GM19240 (cell line): Measurements from ENCODE around the gene NR1H2.
"Not testable (repeated sequence)": the region's sequence is repeated elsewhere in the genome, so short reads cannot be mapped to it uniquely, and the experiment has no call there.

Experiments used
- DNase-seq: peaks from one replicate; pipeline ENCODE4 v3.0.0; 2011; ENCODE audit warnings: low spot score; ENCODE audit not compliant: insufficient read length

The NR1H2 gene

DNA sequence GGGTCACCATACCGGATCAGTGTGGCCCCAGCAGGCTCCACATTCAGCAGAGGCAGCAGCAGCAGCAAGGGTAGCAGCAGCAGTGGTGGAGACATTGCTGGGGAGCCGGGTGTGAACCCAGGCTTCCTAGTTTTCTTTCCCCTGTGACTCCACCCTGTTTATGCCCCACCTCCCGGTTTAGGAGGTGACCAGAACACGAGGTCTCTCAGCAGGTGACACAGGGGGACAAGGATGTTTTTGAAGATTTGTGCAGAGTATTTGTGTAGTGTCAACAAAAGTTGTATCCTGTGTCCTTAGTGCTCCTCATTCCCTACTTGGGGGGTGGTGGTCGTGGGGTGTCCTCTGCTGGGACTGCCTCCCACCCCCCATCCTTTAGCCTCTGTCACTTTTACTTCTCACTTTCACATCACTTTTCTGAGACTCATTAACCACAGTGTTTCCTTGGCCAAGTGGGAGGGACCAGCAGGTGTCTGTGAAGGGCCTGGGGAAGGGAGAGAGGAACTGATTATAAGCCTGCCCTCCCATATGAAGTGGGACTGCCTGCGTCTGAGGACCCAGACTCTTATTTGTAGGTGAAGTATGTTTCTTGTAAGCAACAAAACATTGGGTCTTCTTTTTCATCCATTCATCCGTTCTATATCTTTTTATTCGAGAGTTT lies 31.5 kb upstream of the NR1H2 start:
- DNase-seq, result no peak

- DNase-seq, result not testable (repeated sequence)
Measured at GRCh38 chr19:50347089-50347581, 29.1 kb upstream of the NR1H2 start.

DNA sequence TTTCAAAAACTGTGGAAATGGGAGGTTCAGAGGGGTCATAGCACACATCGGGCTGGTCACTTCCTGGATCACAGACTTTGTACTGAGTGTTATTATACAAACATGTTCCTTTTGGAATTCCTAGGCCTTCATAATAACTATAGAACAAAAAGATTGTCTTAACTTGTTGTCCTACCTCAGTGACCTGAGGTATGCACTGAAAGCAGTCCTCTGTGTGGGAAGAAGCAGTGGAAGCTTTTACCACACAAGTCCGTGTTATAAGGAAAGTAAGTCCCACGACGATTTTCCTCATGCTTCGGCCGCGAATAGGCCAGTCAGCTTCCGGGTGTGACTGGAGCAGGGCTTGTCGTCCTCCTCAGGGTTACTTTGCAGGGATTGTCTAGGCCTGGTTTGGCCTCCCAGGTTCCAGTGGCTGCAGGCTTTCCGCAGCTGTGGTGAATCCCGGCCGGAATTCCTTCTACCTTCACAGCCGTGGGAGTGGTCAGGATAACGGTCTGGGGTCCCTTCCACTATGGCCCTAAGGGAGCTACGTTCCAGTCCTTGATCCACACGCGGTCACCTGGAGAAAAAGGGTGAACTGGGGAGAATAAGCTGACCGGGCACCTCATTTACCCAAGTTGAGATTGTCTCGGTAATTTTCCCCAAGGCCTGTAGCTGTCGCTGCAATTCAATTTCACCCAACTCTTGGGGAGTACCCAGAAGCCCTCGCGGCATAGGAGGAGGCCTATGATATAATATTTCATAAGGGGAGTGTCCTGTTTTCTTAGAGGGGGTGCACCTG lies 26.8 kb upstream of the NR1H2 start:
- no peak for DNase-seq

DNA sequence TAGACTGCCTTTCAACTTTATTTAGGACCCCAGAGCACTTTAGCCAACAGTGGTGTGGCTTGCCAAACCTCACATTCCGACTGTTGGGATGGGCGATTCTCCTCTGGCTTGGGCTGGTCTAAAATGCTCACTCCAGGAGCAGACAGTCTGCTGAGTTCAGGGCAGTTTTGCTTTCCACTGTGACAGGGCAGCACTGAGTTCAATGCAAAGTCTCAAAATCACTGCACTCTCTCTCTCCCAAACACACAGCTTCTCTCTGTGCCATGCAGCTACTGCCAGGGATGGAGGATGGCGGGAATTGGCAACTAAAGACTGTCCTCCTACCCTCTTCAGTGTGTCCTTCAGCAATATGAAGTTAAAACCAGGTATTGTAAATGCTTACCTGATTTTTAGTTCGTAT lies 24.0 kb upstream of the NR1H2 start:
- DNase-seq, result no peak

DNA sequence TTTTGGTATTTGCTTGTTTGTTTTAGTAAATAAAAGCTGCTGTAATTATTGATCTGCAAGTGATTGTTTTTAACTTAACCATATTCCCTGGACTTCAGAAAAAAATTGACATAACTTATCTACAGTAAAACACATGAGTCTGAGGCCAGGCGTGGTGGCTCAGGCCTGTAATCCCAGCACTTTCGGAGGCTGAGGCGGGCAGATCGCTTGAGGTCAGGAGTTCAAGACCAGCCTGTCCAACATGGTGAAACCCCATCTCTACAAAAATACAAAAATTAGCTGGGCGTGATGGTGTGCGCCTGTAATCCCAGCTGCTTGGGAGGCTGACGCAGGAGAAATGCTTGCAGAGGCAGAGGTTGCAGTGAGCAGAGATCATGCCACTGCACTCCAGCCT lies 22.8 kb upstream of the NR1H2 start:
- DNase-seq, result not testable (repeated sequence)

GRCh38 chr19:50356691-50357177 lies 19.5 kb upstream of the NR1H2 start:
- DNase-seq, result no peak

DNA sequence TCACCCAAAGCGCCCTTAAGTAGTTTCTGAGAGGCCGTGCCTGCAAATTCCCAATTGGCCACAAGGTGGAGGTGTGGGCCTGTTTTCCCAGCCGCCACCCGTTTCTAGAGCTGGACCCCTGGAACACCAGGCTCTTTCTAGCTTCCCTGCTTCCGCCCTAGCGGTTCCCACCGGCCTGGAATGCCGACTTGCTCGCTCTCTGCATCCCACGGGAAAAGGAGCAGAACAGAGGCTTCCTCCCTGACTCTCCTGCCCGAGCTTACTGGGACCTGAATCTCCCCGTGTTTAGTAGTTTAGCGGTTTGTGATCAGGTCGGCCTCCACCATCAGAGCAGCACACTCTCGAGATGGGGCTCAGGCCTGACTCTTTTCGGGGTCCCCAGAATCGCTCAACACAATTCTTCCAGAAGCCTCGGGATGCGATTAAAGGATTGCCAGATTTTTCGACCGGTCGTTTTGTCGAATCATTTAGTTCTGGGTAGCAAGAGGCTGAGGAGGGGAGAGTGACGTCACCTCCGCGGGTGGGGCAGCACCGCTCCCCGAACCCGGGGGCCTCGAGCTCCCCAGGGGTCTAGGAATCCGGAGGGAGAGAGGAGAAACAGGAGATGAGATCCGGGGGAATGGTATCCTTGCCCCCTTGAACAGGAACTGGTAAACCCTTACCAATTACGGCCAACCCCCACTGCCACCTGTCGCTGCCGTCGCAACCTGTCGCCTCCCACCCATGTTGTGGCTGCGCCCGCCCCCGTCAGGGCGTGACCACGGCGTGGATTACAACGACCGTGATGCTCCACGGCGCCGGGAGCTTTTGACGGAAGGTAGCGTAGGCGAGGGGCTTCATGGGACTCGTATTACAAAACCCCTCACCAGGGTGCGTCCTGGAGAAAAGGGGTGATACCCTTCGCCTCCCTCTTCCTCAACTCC lies 18.8 kb upstream of the NR1H2 start:
- no peak for DNase-seq

DNA sequence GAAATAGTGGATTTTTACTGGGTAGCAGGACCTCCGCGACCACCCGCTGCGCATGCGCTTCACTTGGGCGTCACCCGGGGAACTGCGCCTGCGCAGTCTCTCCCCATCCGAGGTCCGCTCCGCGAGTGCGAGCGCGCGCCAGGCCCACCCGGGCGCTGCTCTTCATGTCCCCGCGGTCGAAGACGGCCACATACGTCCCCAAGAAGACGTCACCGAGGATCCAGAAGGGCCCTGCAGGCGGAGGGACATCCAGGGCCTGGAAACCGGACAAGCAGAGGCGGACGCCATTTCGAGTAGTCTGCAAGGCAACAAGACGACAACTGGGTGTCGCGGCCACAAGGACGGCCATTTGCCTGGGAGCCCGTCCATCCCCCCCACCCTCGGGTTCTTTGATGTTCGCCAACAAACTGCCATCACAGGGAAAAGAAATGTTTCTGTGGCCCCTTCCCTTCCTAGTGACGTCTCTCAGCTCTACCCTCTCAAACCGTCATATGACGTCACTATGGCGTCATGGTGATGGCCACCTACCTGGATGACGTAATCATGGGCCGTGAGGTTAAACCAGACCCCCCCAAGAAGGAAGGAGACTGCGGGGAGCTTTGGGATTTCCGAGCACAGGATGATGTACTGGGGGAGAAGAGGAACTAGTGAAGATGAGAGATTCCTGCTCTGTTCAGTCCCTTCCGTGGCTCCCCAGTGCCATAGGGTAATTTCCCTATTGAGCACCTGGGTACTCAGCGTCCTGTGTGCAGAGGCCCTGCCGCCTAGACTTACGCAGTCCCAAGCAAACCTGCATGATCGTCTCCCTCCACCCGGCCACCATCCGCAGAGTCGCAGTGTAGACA lies 17.6 kb upstream of the NR1H2 start:
- no peak for DNase-seq

DNA sequence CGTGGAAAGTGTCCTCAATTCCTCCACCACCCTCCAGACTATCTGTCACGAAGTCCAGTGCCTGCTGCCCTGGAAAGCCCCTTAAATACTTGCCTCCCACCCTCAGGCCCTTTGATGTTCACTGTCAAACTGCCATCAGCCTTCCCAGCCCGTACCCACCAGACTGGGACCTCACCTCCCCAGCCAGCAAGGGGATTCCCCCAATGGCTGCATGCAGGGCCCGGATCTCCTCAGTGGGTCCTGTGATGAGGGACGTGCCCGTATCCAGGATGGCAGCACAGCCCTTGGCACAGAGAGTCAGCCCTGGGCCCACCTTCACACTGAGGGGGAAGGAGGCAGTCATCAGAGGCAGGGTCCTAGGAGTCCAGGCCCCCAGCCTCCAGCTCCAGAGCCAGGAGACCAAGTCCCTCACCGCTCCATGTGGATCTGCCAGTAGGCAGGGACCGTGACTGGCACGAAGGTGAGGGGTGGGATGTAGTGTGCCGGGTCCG lies 16.9 kb upstream of the NR1H2 start:
- DNase-seq, result no peak

GRCh38 chr19:50361290-50362029 lies 14.8 kb upstream of the NR1H2 start:
- no peak for DNase-seq

DNA sequence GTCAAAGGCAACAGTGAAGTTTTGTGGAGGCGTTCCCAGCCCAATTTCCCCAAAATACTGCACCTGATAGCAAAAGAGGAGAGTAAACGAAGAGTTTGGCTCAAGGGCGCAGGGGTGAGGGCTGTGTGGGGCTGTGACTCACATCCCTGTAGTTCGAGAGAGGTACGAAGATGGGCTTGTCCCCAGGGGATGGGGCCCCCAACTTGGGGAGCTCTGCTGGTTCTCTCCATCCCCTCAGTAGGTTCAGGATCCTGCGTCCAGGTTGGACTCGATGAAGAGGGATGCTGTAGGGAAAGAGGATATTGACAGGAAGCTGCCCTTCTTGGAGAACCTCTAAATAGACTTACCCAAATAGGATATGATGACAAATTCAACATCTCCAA lies 14.2 kb upstream of the NR1H2 start:
- no peak for DNase-seq

- no peak for DNase-seq
Measured at GRCh38 chr19:50362656-50363424, 13.4 kb upstream of the NR1H2 start.

DNA sequence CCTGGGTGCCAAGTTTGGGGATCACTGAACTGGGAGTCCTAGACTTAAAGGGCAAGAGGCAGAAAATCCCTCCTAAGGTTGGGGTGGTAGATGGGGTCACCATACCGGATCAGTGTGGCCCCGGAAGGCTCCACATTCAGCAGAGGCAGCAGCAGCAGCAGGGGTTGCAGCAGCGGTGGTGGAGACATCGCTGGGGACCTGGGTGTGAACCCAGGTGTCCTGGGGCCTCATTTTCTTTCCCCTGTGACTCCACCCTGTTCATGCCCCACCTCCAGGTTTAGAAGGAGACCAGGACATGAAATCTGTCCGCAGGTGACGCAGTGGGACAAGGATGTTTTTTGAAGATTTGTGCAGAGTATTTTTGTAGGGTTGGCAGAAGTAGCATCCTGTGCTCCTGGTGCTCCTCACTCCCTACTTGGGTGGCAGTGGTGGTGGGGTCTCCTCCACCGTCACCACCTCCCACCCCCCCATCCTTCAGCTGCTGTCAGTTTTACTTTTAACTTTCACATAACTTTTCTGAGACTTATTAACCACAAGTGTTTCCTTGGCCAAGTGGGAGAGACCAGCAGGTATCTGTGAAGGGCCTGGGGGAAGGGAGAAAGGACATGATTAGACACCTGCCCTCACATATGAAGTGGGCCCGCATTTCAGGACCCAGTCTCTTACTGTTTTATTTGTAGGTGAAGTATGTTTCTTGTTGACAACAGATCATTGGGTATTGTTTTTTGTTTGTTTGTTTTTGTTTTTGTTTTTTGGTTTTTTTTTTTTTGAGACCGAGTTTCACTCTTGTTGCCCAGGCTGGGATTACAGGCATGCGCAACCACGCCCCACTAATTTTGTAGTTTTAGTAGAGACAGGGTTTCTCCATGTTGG lies 10.6 kb upstream of the NR1H2 start, which contains the start of gene NAPSA:
TSS of gene NAPSA (minus strand) at position 206 of the 873 bp plus-strand sequence. CDS start at position 188, 18 bp downstream.
- no peak for DNase-seq

- DNase-seq, result no peak
Measured at GRCh38 chr19:50368649-50369570, 7.3 kb upstream of the NR1H2 start.

DNA sequence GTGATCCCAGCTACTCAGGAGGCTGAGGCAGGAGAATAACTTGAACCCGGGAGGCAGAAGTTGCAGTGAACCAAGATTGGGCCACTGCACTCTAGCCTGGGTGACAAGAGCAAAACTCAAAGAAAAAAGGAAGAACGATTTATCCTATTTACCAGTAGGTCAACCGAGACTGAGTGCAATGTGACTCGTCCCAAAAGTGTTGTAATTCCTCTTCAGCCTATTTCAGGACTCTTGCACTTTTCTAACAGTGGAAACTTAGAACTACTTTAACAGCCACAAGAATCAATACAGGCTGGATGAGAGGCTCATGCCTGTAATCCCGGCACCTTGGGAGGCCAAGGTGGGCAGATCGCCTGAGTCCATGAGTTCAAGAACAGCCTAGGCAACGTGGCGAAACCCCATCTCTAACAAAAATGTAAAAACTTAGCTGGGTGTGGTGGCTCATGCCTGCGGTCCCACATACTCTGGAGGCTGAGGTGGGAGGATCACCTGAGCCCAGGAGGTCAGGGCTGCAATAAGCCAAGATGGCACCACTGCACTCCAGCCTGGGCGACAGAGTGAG lies 4.3 kb upstream of the NR1H2 start:
- DNase-seq, result no peak

DNA sequence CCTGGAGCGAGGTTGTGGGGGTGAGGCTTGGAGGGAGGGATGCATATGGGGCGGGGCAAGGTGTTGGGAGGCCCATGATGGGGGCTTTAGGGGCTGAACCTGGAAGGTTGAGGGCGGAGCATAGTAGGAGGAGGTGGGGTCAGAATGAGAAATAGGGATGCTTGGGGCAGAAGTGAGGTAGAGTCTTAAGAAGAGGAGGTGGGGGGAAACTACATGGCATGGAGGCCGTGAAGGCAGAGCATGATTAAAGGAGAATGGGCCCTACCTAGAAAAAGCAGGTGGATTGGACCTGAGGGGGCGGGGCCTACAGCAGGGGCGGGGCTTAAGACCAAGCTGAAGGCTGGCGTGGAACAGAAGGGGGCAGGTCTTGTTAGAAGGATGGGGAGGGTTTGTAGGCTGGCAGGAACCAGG lies 799 bp downstream of the NR1H2 start:
- no peak for DNase-seq

- no peak for DNase-seq
Measured at GRCh38 chr19:50377517-50377916, 1.3 kb downstream of the NR1H2 start.
